WTC11 (cell line): ENCODE data around the gene TNK1. TPM values are rescaled to one million over a fixed set of nuclear protein-coding genes. Genes with fewer than 3 reads are reported as not detected.

Experiments
- CREB1 ChIP-seq: sonication (generic); formaldehyde crosslinking; IDR thresholded peaks from 2 replicates; pipeline ENCODE4 v1.8.0; 2023; ENCODE audit warnings: mild to moderate bottlenecking, missing genetic modification reagents
- ESRRA ChIP-seq: sonication (generic); formaldehyde crosslinking; IDR thresholded peaks from 2 replicates; pipeline ENCODE4 v1.8.1; 2022; ENCODE audit warnings: mild to moderate bottlenecking, missing genetic modification reagents, borderline replicate concordance
- FOXJ3 ChIP-seq: sonication (generic); formaldehyde crosslinking; IDR thresholded peaks from 2 replicates; pipeline ENCODE4 v1.9.0; 2021; ENCODE audit warnings: missing genetic modification reagents, mild to moderate bottlenecking, borderline replicate concordance
- IRF1 ChIP-seq: sonication (generic); formaldehyde crosslinking; IDR thresholded peaks from 2 replicates; pipeline ENCODE4 v1.8.0; 2023; ENCODE audit warnings: missing genetic modification reagents
- NFE2L1 ChIP-seq: sonication (generic); formaldehyde crosslinking; IDR thresholded peaks from 2 replicates; pipeline ENCODE4 v1.8.1; 2023; ENCODE audit warnings: missing genetic modification reagents
- NR1H2 ChIP-seq: sonication (generic); formaldehyde crosslinking; IDR thresholded peaks from 2 replicates; pipeline ENCODE4 v1.9.0; 2021; ENCODE audit warnings: mild to moderate bottlenecking, moderate library complexity, missing genetic modification reagents
- ZNF138 ChIP-seq: sonication (generic); formaldehyde crosslinking; conservative IDR thresholded peaks from 2 replicates; pipeline ENCODE4 v1.8.1; 2022; ENCODE audit warnings: mild to moderate bottlenecking, moderate library complexity, missing genetic modification reagents
- ZNF263 ChIP-seq: sonication (generic); formaldehyde crosslinking; IDR thresholded peaks from 2 replicates; pipeline ENCODE4 v1.8.1; 2022; ENCODE audit warnings: low read depth, mild to moderate bottlenecking, moderate library complexity, missing genetic modification reagents
- ZNF281 ChIP-seq: sonication (generic); formaldehyde crosslinking; IDR thresholded peaks from 2 replicates; pipeline ENCODE4 v1.8.0; 2023; ENCODE audit warnings: mild to moderate bottlenecking, missing genetic modification reagents
- ZNF512 ChIP-seq: sonication (generic); formaldehyde crosslinking; IDR thresholded peaks from 2 replicates; pipeline ENCODE4 v1.8.1; 2022; ENCODE audit warnings: missing genetic modification reagents, borderline replicate concordance
- total RNA-seq: library from RNA; stranded (reverse); gene quantifications from 3 replicates; pipeline ENCODE4 v1.2.3, GENCODE V29; 2021
- TF ChIP-seq, protein P1 (sequence below): sonication (generic); formaldehyde crosslinking; conservative IDR thresholded peaks from 2 replicates; pipeline ENCODE4 v1.8.1; 2023; ENCODE audit warnings: mild to moderate bottlenecking, low read depth, missing genetic modification reagents, moderate library complexity
- TF ChIP-seq, protein P2 (sequence below): fragments of 200-600 bp; IDR thresholded peaks from 2 replicates; pipeline ENCODE4 v1.8.0; 2022; ENCODE audit warnings: antibody characterized with exemption
- TF ChIP-seq, protein P3 (sequence below): fragments of 250-450 bp; sonication (Bioruptor Pico); IDR thresholded peaks from 2 replicates; pipeline ENCODE4 v1.9.0; 2021; ENCODE audit warnings: mild to moderate bottlenecking, borderline replicate concordance
- TF ChIP-seq, protein P4 (sequence below): sonication (generic); formaldehyde crosslinking; IDR thresholded peaks from 2 replicates; pipeline ENCODE4 v1.8.1; 2023; ENCODE audit warnings: mild to moderate bottlenecking, moderate library complexity, missing genetic modification reagents

The TNK1 gene
- total RNA-seq, 1 experiment from 2014 or later, result 9.3 TPM

- TF ChIP-seq, protein P1, sequence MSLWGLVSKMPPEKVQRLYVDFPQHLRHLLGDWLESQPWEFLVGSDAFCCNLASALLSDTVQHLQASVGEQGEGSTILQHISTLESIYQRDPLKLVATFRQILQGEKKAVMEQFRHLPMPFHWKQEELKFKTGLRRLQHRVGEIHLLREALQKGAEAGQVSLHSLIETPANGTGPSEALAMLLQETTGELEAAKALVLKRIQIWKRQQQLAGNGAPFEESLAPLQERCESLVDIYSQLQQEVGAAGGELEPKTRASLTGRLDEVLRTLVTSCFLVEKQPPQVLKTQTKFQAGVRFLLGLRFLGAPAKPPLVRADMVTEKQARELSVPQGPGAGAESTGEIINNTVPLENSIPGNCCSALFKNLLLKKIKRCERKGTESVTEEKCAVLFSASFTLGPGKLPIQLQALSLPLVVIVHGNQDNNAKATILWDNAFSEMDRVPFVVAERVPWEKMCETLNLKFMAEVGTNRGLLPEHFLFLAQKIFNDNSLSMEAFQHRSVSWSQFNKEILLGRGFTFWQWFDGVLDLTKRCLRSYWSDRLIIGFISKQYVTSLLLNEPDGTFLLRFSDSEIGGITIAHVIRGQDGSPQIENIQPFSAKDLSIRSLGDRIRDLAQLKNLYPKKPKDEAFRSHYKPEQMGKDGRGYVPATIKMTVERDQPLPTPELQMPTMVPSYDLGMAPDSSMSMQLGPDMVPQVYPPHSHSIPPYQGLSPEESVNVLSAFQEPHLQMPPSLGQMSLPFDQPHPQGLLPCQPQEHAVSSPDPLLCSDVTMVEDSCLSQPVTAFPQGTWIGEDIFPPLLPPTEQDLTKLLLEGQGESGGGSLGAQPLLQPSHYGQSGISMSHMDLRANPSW (CRISPR knock-in tag), result no peak
- TF ChIP-seq ZNF263 (no peak), ZNF512 (CRISPR knock-in tag) (no peak), FOXJ3 (CRISPR knock-in tag) (no peak), CREB1 (no peak), ESRRA (no peak), ZNF281 (CRISPR knock-in tag) (no peak), IRF1 (no peak), NFE2L1 (CRISPR knock-in tag) (no peak), NR1H2 (CRISPR knock-in tag) (no peak), ZNF138 (no peak)
- TF ChIP-seq, protein P2, sequence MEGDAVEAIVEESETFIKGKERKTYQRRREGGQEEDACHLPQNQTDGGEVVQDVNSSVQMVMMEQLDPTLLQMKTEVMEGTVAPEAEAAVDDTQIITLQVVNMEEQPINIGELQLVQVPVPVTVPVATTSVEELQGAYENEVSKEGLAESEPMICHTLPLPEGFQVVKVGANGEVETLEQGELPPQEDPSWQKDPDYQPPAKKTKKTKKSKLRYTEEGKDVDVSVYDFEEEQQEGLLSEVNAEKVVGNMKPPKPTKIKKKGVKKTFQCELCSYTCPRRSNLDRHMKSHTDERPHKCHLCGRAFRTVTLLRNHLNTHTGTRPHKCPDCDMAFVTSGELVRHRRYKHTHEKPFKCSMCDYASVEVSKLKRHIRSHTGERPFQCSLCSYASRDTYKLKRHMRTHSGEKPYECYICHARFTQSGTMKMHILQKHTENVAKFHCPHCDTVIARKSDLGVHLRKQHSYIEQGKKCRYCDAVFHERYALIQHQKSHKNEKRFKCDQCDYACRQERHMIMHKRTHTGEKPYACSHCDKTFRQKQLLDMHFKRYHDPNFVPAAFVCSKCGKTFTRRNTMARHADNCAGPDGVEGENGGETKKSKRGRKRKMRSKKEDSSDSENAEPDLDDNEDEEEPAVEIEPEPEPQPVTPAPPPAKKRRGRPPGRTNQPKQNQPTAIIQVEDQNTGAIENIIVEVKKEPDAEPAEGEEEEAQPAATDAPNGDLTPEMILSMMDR, result no peak
- TF ChIP-seq, protein P3, sequence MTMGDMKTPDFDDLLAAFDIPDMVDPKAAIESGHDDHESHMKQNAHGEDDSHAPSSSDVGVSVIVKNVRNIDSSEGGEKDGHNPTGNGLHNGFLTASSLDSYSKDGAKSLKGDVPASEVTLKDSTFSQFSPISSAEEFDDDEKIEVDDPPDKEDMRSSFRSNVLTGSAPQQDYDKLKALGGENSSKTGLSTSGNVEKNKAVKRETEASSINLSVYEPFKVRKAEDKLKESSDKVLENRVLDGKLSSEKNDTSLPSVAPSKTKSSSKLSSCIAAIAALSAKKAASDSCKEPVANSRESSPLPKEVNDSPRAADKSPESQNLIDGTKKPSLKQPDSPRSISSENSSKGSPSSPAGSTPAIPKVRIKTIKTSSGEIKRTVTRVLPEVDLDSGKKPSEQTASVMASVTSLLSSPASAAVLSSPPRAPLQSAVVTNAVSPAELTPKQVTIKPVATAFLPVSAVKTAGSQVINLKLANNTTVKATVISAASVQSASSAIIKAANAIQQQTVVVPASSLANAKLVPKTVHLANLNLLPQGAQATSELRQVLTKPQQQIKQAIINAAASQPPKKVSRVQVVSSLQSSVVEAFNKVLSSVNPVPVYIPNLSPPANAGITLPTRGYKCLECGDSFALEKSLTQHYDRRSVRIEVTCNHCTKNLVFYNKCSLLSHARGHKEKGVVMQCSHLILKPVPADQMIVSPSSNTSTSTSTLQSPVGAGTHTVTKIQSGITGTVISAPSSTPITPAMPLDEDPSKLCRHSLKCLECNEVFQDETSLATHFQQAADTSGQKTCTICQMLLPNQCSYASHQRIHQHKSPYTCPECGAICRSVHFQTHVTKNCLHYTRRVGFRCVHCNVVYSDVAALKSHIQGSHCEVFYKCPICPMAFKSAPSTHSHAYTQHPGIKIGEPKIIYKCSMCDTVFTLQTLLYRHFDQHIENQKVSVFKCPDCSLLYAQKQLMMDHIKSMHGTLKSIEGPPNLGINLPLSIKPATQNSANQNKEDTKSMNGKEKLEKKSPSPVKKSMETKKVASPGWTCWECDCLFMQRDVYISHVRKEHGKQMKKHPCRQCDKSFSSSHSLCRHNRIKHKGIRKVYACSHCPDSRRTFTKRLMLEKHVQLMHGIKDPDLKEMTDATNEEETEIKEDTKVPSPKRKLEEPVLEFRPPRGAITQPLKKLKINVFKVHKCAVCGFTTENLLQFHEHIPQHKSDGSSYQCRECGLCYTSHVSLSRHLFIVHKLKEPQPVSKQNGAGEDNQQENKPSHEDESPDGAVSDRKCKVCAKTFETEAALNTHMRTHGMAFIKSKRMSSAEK (CRISPR knock-in tag), result no peak
- TF ChIP-seq, protein P4, sequence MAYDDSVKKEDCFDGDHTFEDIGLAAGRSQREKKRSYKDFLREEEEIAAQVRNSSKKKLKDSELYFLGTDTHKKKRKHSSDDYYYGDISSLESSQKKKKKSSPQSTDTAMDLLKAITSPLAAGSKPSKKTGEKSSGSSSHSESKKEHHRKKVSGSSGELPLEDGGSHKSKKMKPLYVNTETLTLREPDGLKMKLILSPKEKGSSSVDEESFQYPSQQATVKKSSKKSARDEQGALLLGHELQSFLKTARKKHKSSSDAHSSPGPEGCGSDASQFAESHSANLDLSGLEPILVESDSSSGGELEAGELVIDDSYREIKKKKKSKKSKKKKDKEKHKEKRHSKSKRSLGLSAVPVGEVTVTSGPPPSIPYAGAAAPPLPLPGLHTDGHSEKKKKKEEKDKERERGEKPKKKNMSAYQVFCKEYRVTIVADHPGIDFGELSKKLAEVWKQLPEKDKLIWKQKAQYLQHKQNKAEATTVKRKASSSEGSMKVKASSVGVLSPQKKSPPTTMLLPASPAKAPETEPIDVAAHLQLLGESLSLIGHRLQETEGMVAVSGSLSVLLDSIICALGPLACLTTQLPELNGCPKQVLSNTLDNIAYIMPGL (CRISPR knock-in tag), result no peak
- TF ChIP-seq, all 79 proteins: peak for 0
These were observed 56.5 kb downstream of the TNK1 start (continued) for GRCh38 chr17:7437369-7437863.
